ENCODE results near the gene RGS2. TPM values are rescaled to one million over a fixed set of nuclear protein-coding genes. Genes with fewer than 3 reads are reported as not detected.

The RGS2 gene
- polyA plus RNA-seq, 1 donor from 2014 or later = 189 TPM

GRCh38 chr1:192793983-192794767, 14.7 kb upstream of the RGS2 start:
- TF ChIP-seq SMC3 (conservative IDR thresholded peaks at IDR 0.05; ENCODE audit: poor library complexity) (no peak), MXI1 (conservative IDR thresholded peaks at IDR 0.05; ENCODE audit: poor library complexity, severe bottlenecking) (no peak), POLR2AphosphoS5 (IDR thresholded peaks at IDR 0.05) (no peak), TAF1 (IDR thresholded peaks at IDR 0.05; ENCODE audit: low read depth) (no peak), EZH2 (IDR thresholded peaks at IDR 0.05; ENCODE audit: borderline replicate concordance, insufficient read depth, low read length, poor library complexity, severe bottlenecking) (no peak), CTCF (IDR thresholded peaks at IDR 0.05; ENCODE audit: poor library complexity, severe bottlenecking) (no peak), EP300 (conservative IDR thresholded peaks at IDR 0.05; ENCODE audit: poor library complexity, severe bottlenecking) (no peak), RAD21 (conservative IDR thresholded peaks at IDR 0.05) (no peak), REST (IDR thresholded peaks at IDR 0.05; ENCODE audit: borderline replicate concordance) (no peak)
- Histone ChIP-seq H3K79me2 (replicated peaks; ENCODE audit: insufficient read depth, low read length) (no peaks in the 10 kb centered on the region), H3K27ac (ENCODE audit: low read length) (no peak overlapping the region), H3K4me2 (ENCODE audit: low read length) (no peak overlapping the region), H3F3A (ENCODE audit: insufficient read depth, low read length, poor library complexity, severe bottlenecking) (no peaks in the 10 kb centered on the region), H3K9ac (ENCODE audit: low read length) (no peak overlapping the region), H3K4me3 (ENCODE audit: low read length) (no peak overlapping the region), H3K36me3 (ENCODE audit: insufficient read depth, low read length) (no peaks in the 10 kb centered on the region), H3K27me3 (ENCODE audit: insufficient read depth, low read depth, low read length) (no peaks in the 10 kb centered on the region), H3K9me2 (ENCODE audit: insufficient read depth, low read length) (no peaks in the 10 kb centered on the region), H4K20me1 (ENCODE audit: insufficient read depth) (no peaks in the 10 kb centered on the region), H2AFZ (ENCODE audit: low read depth, low read length) (no peak overlapping the region), H3K9me3 (ENCODE audit: low read length) (no peaks in the 10 kb centered on the region)

- Histone ChIP-seq H3K36me3 (ENCODE audit: insufficient read depth, low read length) (no peaks in the 10 kb centered on the region), H3K9me2 (ENCODE audit: insufficient read depth, low read length) (no peaks in the 10 kb centered on the region), H3K4me3 (ENCODE audit: low read length) (no peak overlapping the region), H3K4me2 (ENCODE audit: low read length) (no peak overlapping the region), H2AFZ (ENCODE audit: low read depth, low read length) (no peak overlapping the region), H3K27me3 (ENCODE audit: insufficient read depth, low read depth, low read length) (no peaks in the 10 kb centered on the region), H3K27ac (ENCODE audit: low read length) (no peak overlapping the region), H4K20me1 (ENCODE audit: insufficient read depth) (no peaks in the 10 kb centered on the region), H3K9ac (ENCODE audit: low read length) (no peak overlapping the region), H3F3A (ENCODE audit: insufficient read depth, low read length, poor library complexity, severe bottlenecking) (no peaks in the 10 kb centered on the region), H3K9me3 (ENCODE audit: low read length) (no peaks in the 10 kb centered on the region), H3K79me2 (replicated peaks; ENCODE audit: insufficient read depth, low read length) (no peaks in the 10 kb centered on the region)
- no peak for TF ChIP-seq SMC3 (conservative IDR thresholded peaks at IDR 0.05; ENCODE audit: poor library complexity)
- TF ChIP-seq RAD21 (conservative IDR thresholded peaks at IDR 0.05) = no peak
- no peak for TF ChIP-seq TAF1 (IDR thresholded peaks at IDR 0.05; ENCODE audit: low read depth)
- no peak for TF ChIP-seq EZH2 (IDR thresholded peaks at IDR 0.05; ENCODE audit: borderline replicate concordance, insufficient read depth, low read length, poor library complexity, severe bottlenecking)
- TF ChIP-seq POLR2AphosphoS5 (IDR thresholded peaks at IDR 0.05) = no peak
- no peak for TF ChIP-seq MXI1 (conservative IDR thresholded peaks at IDR 0.05; ENCODE audit: poor library complexity, severe bottlenecking)
- no peak for TF ChIP-seq CTCF (IDR thresholded peaks at IDR 0.05; ENCODE audit: poor library complexity, severe bottlenecking)
- no peak for TF ChIP-seq EP300 (conservative IDR thresholded peaks at IDR 0.05; ENCODE audit: poor library complexity, severe bottlenecking)
- no peak for TF ChIP-seq REST (IDR thresholded peaks at IDR 0.05; ENCODE audit: borderline replicate concordance)
Measured at GRCh38 chr1:192794768-192795035, 14.1 kb upstream of the RGS2 start.

Data from neural cell (in vitro differentiated cells).